ENCODE measurements around the gene AHRR. TPM values are rescaled to one million over a fixed set of nuclear protein-coding genes. Genes with fewer than 3 reads are reported as not detected.

The AHRR gene
- total RNA-seq, 1 donor = 22.5 TPM

DNA sequence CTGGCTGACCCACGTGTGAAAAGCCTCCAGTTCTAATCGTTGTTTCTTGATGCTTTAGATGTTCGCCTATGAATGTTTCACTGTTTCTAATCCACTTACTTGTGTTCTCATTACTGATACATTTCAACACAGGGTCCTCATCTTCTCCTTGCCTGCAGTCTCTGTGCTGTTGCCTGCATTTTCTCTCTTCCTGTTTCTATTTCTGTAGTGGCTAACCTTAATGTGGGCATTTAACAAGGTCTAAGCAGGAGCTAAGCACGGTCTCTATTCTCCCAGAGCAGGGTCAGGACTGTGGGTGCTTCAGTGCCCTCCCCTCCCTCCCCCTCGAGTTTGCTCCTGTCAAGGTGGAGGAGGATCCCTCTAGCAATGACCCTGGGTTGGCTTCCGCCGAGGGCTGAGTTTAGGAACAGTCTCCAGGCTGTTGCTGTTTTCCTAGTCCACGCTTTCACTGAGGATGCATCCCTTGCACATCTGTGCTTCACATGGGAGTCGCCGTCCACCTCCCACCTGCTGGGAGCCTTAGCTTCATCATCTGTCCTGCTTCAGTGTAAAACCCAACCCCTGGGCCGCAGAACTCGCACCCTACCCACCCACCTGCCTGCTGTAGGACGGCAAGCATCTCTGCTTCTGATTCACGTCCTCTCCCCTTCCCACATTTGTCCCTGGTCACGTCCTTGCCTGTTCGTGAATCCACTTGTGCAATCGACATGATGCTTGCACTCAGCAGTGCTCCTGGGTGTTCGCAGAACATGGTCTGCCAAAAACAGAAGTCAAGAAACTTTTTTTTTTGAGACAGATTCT, 119.1 kb downstream of the AHRR start:
- TF ChIP-seq, protein P1, sequence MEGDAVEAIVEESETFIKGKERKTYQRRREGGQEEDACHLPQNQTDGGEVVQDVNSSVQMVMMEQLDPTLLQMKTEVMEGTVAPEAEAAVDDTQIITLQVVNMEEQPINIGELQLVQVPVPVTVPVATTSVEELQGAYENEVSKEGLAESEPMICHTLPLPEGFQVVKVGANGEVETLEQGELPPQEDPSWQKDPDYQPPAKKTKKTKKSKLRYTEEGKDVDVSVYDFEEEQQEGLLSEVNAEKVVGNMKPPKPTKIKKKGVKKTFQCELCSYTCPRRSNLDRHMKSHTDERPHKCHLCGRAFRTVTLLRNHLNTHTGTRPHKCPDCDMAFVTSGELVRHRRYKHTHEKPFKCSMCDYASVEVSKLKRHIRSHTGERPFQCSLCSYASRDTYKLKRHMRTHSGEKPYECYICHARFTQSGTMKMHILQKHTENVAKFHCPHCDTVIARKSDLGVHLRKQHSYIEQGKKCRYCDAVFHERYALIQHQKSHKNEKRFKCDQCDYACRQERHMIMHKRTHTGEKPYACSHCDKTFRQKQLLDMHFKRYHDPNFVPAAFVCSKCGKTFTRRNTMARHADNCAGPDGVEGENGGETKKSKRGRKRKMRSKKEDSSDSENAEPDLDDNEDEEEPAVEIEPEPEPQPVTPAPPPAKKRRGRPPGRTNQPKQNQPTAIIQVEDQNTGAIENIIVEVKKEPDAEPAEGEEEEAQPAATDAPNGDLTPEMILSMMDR (IDR thresholded peaks at IDR 0.05; ENCODE audit: insufficient read depth, low read depth, low read length) = no peak
- no peak for DNase-seq (ENCODE audit: low read depth)
- no peak overlapping the region for H3K4me3 ChIP-seq (ENCODE audit: low read depth, low read length)

DNA sequence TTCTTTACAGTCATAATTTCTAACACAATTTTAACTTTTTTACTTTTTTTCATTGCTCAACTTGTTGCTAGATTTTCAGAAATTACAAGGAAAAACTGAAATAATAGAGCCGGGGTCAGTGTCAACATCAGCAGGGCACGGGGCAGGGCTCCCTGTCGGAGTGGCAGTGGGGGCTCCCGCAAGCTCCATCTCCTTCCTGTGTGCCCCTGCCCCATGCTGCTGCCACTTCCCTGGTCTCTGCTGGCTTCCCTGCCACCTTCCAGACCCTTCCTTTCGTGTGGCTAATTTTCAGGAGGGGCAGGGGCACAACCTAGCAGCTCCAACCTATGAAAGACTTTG, 120.5 kb downstream of the AHRR start:
- TF ChIP-seq, protein P1 (IDR thresholded peaks at IDR 0.05; ENCODE audit: insufficient read depth, low read depth, low read length) = no peak
- peak overlapping the region; percentile 93 for H3K4me3 ChIP-seq (ENCODE audit: low read depth, low read length)
- no peak for DNase-seq (ENCODE audit: low read depth)

DNA sequence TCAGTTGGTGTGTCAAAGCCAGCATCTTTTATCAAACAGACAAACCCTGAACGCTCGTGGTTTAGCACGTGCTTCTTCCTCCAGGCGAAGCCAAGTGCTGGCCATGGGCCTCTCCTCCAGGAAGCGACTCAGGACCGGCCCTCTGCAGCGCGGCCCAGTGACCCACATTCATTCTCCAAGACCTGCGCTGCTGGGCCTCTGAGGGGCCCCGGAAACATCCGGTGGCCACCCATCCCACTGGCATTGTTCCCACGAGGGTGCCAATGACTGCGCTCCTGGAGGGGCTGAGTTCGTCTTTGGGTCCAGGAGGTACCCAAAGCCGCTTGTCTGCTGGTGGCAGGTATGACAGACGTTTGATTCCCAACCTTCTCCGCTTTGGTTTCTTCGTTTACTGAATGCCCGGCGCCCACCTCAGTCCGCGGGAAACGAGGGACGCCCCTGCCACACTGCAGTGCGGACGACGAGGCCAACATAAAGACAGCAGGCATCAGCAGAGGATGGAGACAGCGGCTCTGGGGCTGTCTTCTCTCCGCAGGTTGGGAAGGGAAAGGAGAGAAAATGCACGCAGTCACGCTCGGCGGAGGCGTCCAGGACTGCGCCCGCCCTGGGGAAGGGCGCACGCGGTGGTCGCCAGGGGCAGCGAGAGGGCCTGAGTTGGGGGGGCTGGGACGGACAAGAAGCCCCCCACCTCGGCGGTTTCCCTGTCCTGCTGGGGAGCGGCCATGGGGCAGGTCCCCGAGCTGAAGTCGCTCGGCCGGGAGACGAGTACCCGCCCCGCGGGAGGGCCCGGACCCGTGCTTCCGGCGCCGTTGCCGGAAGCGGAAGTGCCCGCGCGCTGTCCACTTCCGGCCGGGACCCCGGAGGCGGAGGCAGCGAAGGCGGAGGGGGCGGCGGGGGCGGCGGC, 121.1 kb downstream of the AHRR start, which contains the start of gene EXOC3:
EXOC3 (plus strand) TSS at position 842 of the 904 bp plus-strand sequence. CDS start 3,030 bp downstream, outside the sequence.
- TF ChIP-seq, protein P1 (IDR thresholded peaks at IDR 0.05; ENCODE audit: insufficient read depth, low read depth, low read length) = no peak
- peak within 1 kb of the TSS; percentile 93 for H3K4me3 ChIP-seq (ENCODE audit: low read depth, low read length)

DNA sequence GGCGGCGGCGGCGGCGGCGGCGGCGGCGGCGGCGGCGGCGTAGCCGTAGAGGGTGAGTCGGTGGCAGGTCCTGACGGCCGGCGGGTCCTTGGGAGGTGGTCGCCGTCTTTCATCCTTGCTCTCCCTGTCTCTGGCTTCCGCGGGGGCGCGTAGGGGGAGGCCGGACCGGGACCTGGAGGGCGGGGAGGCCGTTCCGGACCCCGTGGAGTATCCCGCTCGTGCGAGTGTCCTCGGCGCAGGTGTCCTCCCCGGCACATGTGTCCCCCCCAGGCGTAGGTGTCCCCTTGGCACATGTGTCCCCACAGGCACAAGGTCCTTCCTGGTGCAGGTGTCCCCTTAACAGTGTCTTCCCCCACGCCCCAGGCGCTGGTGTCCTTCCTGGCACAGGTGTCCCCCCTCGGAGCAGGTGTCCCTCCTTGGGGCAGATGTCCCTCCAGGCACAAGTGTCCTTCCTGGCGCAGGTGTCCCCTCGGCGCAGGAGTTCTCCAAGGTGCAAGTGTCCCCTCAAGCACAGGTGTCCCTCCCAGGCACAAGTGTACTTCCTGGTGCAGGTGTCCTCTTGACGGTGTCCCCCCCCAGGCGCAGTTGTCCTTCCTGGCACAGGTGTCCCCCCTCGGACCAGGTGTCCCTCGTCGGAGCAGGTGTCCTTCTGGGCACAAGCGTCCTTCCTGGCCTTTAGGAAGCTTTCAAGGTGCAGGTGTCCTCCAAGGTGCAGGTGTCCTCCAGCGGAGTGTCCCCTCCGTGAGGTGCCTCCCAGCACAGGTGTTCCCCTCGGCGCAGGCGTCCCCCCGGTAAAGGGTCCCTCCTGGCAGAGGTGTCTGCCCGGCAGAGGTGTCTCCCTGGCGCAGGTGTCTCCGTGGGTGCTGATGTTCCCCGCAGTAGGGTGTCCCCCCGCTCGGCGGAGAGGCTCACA, 122.0 kb downstream of the AHRR start:
- peak overlapping the region; percentile 93 for H3K4me3 ChIP-seq (ENCODE audit: low read depth, low read length)
- TF ChIP-seq, protein P1 (IDR thresholded peaks at IDR 0.05; ENCODE audit: insufficient read depth, low read depth, low read length) = no peak
- no peak for DNase-seq (ENCODE audit: low read depth)

More for the DNA sequence above, 121.1 kb downstream of the AHRR start, which contains the start of gene EXOC3:
- peak; percentile 68 for DNase-seq (ENCODE audit: low read depth)

DNA sequence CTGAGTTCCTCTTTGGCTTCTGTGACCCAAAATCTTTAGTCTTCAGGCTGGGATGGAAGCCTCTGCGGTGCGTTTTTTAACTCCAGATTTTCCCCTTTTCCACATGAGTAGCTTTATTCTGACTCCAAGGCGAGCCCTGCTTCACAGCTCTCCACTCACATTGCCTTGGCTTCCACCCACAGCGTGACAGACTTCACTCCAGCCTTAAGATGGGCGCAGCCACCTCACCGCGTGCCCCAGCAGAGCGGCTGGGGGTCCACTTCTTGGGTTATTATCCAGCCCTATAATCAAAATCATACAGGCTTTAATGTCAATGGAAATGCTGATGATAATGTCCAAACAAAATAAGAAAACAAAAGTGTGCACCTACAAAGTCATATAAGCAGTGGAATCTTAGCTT, 122.7 kb downstream of the AHRR start:
- no peak for DNase-seq (ENCODE audit: low read depth)
- peak overlapping the region; percentile 93 for H3K4me3 ChIP-seq (ENCODE audit: low read depth, low read length)
- TF ChIP-seq, protein P1 (IDR thresholded peaks at IDR 0.05; ENCODE audit: insufficient read depth, low read depth, low read length) = no peak

DNA sequence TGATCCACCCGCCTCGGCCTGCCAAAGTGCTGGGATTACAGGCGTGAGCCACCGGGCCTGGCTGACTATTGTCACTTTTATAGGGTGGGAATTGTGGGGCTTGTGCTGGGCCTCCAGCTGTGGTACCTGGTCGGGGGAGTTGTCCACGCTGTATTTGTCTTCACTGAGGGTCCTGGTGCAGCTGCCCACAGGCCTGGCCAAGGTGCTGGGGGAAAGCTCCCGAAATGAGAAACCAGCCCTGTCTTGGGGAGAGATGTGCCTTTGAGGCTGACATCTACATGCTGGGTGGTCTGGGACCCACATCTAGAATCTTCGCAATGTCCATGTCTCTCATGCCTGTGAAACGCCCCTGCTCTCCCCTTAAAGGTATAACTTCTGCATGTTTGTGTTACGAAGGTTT, 124.1 kb downstream of the AHRR start:
- H3K4me3 ChIP-seq (ENCODE audit: low read depth, low read length) = no peak overlapping the region
- TF ChIP-seq, protein P1 (IDR thresholded peaks at IDR 0.05; ENCODE audit: insufficient read depth, low read depth, low read length) = no peak
- DNase-seq (ENCODE audit: low read depth) = no peak

Data from fibroblast of villous mesenchyme (primary cell).